Astrocyte (in vitro differentiated cells and primary cell): ENCODE data around the gene NXT2.

Experiments used
- CTCF ChIP-seq: IDR thresholded peaks from 2 replicates; pipeline ENCODE4 v1.5.1; 2011; ENCODE audit warnings: low read depth, mild to moderate bottlenecking, inconsistent platforms, low read length, moderate library complexity; ENCODE audit not compliant: insufficient read depth
- EZH2 ChIP-seq: IDR thresholded peaks from 2 replicates; pipeline ENCODE4 v1.6.1; 2012; ENCODE audit warnings: mild to moderate bottlenecking, low read length, inconsistent platforms; ENCODE audit not compliant: insufficient read depth

DNA sequence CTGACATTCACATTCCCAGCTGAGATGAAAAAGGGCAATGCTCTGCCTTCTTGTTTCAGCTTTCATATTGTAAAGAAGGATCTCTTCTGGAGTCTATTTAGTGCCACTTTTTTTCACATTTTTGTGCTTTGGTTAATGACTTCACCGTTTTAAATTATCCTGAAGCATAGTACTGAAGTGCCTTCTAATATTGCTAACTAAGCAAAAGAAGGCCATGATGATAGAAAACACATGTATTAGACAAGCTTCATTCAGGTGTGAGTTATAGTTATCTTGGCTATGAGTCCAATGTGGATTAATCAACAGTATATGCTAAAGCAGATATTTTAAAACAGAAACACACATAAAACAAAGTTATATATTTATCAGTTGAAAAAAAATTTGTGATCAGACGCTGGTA is 40.4 kb downstream of the NXT2 start:
- TF ChIP-seq CTCF (no peak), EZH2 (no peak)
